Omental fat pad (tissue), 4 donors: ENCODE measurements around the gene EPB41L3. TPM values are rescaled to one million over a fixed set of nuclear protein-coding genes. Genes with fewer than 3 reads are reported as not detected.

Source experiments
- ATAC-seq: fragments of 150-250 bp; one replicate; pipeline ENCODE4 v1.9.1; 2016; ENCODE audit warnings: mild to moderate bottlenecking, moderate library complexity; ENCODE audit not compliant: low FRiP score
- DNase-seq: peaks from one replicate; pipeline ENCODE4 v3.0.0-alpha.2; 2019; ENCODE audit warnings: low spot score
- total RNA-seq, 4 donors: library from RNA; depleted of rRNA; stranded (reverse); fragments of >200 nt; gene quantifications; one replicate each; pipeline ENCODE4 v1.1.0, GENCODE V29; 2016
- TF ChIP-seq, protein P1 (sequence below), 3 donors: fragments of 450-650 bp; IDR thresholded peaks; one replicate each; pipeline ENCODE4 v1.5.1; 2016 to 2017; ENCODE audit warnings: antibody characterized with exemption in 3 of 3, mild to moderate bottlenecking in 3 of 3, moderate library complexity in 2 of 3

EPB41L3 gene
- total RNA-seq, 4 donors from 2014 or later, result 138 to 319 (median 184) TPM

DNA sequence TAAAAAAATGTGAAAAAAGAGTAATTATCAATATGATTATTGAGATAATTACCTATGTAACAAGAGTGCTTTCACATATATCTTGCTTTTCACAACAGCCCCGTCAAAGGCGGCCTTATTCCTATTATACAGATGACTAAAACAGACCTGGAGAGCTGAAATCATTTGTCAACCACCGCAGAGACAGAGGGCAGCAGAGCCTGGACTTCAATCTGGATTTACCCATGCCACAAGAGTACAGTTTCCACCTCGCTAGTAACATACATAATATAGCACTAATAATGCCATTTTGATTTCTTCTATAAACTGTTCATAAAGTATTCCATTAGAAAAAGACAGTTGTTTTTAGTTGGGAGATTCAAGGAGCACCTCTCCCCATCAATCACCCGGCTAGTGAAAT is 121.8 kb downstream of the EPB41L3 start:
- TF ChIP-seq, protein P1, sequence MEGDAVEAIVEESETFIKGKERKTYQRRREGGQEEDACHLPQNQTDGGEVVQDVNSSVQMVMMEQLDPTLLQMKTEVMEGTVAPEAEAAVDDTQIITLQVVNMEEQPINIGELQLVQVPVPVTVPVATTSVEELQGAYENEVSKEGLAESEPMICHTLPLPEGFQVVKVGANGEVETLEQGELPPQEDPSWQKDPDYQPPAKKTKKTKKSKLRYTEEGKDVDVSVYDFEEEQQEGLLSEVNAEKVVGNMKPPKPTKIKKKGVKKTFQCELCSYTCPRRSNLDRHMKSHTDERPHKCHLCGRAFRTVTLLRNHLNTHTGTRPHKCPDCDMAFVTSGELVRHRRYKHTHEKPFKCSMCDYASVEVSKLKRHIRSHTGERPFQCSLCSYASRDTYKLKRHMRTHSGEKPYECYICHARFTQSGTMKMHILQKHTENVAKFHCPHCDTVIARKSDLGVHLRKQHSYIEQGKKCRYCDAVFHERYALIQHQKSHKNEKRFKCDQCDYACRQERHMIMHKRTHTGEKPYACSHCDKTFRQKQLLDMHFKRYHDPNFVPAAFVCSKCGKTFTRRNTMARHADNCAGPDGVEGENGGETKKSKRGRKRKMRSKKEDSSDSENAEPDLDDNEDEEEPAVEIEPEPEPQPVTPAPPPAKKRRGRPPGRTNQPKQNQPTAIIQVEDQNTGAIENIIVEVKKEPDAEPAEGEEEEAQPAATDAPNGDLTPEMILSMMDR (IDR thresholded peaks at IDR 0.05), result no peak
- ATAC-seq, result no peak
- no peak for DNase-seq

DNA sequence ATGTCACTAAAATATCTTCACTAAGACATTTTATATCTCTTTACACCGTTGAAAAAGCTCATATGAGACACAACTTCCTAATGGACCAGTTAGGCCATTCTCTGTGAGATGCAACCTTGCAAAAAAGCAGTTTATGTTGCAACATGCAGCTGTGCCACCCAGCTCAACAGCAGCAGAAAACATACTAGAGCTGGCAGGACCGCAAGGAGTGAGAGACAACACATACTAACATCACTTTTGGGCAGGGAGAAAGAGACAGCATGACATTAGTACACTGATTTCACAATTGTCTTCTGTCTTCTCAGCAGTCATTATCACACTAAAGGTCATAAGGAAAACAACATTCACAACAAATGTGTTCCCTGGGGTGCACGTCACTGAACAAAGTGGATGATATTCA is 122.9 kb downstream of the EPB41L3 start:
- DNase-seq, result no peak
- ATAC-seq, result no peak
- TF ChIP-seq, protein P1 (IDR thresholded peaks at IDR 0.05), result no peak

DNA sequence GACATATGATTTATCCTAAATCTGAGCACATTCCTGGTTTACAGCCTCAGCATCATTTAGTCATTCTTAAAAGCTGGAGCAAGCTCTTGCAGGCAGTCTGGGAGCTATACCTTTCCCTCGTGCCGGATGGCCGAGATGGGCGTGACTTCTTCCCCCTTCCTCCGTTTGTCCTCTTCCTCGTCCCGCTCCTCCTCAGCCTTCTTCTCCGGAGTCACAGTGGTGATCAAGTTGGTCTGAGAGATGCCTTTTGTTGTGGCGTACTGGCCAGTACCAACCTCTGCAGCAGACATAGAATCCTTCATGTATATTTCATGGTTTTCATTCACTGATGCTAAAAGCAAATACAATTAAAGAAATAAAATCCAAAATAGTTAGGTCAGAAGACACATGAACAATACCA is 124.2 kb downstream of the EPB41L3 start:
- DNase-seq (no peak), ATAC-seq (no peak)
- TF ChIP-seq, protein P1 (IDR thresholded peaks at IDR 0.05), result no peak

DNA sequence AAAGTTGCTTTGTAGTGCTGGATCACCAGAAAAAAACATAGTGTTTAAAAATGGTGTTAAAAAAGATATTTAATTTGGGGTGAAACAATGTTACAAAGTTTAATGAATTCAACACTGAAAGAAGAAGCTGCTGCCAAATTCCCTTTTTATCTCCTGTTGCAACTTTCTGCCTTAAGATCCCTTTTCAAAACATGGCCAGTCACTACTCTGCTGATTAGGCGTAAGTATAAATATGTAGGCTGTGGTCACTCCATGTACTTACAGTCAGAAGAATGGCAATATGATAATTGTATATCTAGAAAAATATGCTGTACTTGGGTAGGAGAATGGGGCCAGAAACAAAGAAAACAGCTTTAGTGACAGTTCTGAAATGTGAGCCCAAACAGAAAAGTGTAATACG is 124.8 kb downstream of the EPB41L3 start:
- ATAC-seq (no peak), DNase-seq (no peak)
- TF ChIP-seq, protein P1 (IDR thresholded peaks at IDR 0.05), result no peak

DNA sequence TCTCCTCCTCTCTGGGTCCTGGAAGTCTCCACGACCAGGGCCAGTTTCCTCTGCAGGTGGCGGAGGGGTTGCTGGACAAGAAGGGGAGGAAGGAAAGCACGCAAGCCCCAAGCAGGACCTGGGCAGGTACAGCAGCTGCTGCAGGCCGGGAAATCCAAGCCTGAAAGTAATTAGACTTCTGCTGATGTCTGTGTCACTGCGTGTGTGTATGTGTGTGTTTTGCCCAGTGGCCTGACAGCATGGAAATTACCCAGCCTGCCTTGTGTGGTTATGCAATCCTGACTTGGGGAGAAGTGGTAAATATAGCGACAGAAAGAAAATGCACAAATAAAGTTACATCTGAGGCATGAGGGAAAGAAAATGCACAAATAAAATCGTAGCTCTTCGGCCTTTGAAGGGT is 126.5 kb downstream of the EPB41L3 start:
- TF ChIP-seq, protein P1 (IDR thresholded peaks at IDR 0.05), result no peak
- no peak for DNase-seq
- no peak for ATAC-seq

DNA sequence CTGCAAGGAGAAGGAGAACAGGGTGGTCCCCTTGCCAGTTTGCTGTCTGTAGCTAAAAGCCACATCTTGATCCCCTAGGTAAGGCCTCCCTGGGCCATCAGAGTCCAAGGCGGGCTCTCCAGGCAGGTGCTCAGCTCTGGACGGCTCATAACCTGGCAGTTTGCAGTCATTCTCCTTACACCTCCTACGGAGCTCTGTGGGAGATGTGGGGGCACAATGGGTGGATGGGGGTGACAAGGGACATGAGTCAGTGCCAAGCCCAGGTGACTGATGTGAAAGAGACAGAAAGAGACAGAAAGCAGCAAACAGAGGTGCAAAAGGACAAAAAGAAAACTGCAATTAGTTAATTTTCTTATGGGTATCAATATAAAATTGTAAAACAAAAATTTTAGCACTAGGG is 127.7 kb downstream of the EPB41L3 start:
- DNase-seq (no peak), ATAC-seq (no peak)
- TF ChIP-seq, protein P1 (IDR thresholded peaks at IDR 0.05), result no peak

DNA sequence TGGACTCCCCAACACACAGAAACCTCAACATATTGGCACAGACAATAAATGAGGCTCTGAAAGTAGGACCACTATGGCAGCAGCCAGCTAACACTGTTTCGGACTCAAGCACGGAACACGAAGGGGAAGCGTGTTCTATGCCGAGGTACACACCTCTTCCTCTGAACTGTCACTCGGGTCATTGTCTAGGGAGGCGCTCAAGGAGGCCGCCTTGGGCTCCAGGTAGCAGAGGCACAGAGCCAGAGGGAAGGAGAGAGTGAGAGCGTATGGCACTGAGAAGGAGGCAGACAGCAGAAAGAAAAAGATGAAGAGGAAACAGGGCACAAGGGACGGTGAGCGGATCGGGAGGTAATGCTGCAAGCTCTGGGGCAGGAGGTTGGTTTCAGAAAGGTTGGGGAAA is 128.1 kb downstream of the EPB41L3 start:
- ATAC-seq, result no peak
- DNase-seq, result no peak
- TF ChIP-seq, protein P1 (IDR thresholded peaks at IDR 0.05), result no peak
